Measurements from ENCODE around the gene GRIPAP1. TPM values are rescaled to one million over a fixed set of nuclear protein-coding genes. Genes with fewer than 3 reads are reported as not detected.

The GRIPAP1 gene
- total RNA-seq, 2 donors from 2014 or later: 22.8 to 42.5 TPM

DNA sequence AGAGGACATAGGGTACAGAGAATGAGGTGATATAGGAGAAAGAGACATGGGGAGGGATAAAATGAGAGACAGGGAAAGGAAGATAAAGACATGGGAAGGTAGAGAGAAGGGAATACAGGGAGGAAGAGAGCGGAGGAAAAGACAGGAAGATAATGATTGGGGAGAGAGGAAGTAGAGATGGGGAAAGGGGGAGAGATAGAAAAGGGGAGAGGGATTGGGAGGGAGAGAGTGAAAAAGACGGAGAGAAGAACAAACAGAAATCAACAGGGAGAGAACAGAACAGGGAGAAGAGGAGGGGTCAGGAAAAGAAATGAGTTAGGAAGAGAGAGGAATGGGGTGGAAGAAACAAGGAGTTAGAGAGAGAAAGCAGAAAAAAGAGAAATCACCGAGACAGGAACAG is 4.6 kb downstream of the GRIPAP1 start:
- Histone ChIP-seq H3K4me3 (no peak overlapping the region), H3K27me3 (no peaks in the 10 kb centered on the region), H3K9me3 (no peaks in the 10 kb centered on the region), H3K27ac (no peak overlapping the region), H3K36me3 (replicated peaks in 1 of 2; ENCODE audit: insufficient read depth in 1 of 2, low read depth in 2 of 2) (peaks cover 0 to 2% of the 10 kb centered on the region in 2 donors), H3K4me1 (peaks cover 10% of the 10 kb centered on the region)
- DNase-seq (no peak), ATAC-seq (no peak)
- intact Hi-C loops (cut with DNase I): no loop called here
- no peak for TF ChIP-seq POLR2A (IDR thresholded peaks at IDR 0.05)
- TF ChIP-seq, protein P1, sequence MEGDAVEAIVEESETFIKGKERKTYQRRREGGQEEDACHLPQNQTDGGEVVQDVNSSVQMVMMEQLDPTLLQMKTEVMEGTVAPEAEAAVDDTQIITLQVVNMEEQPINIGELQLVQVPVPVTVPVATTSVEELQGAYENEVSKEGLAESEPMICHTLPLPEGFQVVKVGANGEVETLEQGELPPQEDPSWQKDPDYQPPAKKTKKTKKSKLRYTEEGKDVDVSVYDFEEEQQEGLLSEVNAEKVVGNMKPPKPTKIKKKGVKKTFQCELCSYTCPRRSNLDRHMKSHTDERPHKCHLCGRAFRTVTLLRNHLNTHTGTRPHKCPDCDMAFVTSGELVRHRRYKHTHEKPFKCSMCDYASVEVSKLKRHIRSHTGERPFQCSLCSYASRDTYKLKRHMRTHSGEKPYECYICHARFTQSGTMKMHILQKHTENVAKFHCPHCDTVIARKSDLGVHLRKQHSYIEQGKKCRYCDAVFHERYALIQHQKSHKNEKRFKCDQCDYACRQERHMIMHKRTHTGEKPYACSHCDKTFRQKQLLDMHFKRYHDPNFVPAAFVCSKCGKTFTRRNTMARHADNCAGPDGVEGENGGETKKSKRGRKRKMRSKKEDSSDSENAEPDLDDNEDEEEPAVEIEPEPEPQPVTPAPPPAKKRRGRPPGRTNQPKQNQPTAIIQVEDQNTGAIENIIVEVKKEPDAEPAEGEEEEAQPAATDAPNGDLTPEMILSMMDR (IDR thresholded peaks at IDR 0.05): no peak
- 92 to 98% methylated on average over 2 to 3 of the region's 3 CpGs for WGBS, 2 donors

DNA sequence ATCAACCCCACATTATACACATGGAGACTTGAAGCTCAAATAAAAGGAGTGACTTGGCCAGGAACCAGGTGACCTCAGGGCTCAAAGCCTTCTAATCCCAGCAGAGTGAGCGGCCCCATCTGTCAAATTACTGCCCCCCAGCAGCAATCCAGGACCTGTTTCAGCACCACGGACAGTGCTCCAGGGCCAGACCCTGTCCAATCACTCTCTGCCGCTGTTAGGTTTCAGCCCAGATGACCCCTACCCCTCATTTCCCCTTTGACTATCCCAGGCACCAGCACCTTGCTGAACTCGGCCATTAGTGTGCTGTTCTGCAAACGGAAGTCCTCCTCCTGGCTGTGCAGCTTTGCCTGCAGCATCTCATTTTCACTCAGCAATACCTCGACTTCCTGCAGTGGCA is 5.1 kb downstream of the GRIPAP1 start:
- Histone ChIP-seq H3K36me3 (replicated peaks in 1 of 2; ENCODE audit: insufficient read depth in 1 of 2, low read depth in 2 of 2) (peaks cover 0 to 2% of the 10 kb centered on the region in 2 donors), H3K9me3 (no peaks in the 10 kb centered on the region), H3K4me1 (peaks cover 10% of the 10 kb centered on the region), H3K27ac (no peak overlapping the region), H3K4me3 (no peak overlapping the region), H3K27me3 (no peaks in the 10 kb centered on the region)
- TF ChIP-seq, protein P1 (IDR thresholded peaks at IDR 0.05): no peak
- no peak for TF ChIP-seq POLR2A (IDR thresholded peaks at IDR 0.05)
- intact Hi-C loops (cut with DNase I): no loop called here
- DNase-seq (no peak), ATAC-seq (no peak)
- 80% methylated on average over 6 of the region's 6 CpGs; no CpG with 5 or more reads in 1 of the 2 donors for WGBS, 2 donors

DNA sequence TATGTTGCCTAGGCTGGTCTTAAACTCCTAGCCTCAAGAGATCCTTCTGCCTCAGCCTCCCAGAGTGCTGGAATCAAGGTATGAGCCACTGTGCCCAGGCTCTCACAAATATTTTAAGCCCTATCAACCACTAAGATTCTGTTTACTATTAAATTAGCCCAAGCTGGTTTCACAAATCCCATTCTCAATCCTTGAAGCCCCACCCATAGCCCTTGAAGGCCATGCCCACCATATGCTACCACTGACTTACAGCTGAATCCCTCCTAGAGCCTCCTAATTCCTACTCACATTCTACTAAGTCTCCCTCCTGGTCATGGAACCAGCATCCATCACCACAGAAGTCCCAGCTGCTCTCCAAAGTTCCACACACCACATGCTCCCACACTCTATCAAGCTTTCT is 9.7 kb downstream of the GRIPAP1 start:
- intact Hi-C loops (cut with DNase I): no loop called here
- ATAC-seq: no peak
- H3K4me3 ChIP-seq: no peak overlapping the region
- no peaks in the 10 kb centered on the region for H3K9me3 ChIP-seq
- H3K36me3 ChIP-seq (replicated peaks in 1 of 2; ENCODE audit: insufficient read depth in 1 of 2, low read depth in 2 of 2): peaks cover 0 to 2% of the 10 kb centered on the region in 2 donors
- H3K4me1 ChIP-seq: no peaks in the 10 kb centered on the region
- no peak for DNase-seq
- no peaks in the 10 kb centered on the region for H3K27me3 ChIP-seq
- no peak for TF ChIP-seq POLR2A (IDR thresholded peaks at IDR 0.05)
- TF ChIP-seq, protein P1 (IDR thresholded peaks at IDR 0.05): no peak
- H3K27ac ChIP-seq: no peak overlapping the region

DNA sequence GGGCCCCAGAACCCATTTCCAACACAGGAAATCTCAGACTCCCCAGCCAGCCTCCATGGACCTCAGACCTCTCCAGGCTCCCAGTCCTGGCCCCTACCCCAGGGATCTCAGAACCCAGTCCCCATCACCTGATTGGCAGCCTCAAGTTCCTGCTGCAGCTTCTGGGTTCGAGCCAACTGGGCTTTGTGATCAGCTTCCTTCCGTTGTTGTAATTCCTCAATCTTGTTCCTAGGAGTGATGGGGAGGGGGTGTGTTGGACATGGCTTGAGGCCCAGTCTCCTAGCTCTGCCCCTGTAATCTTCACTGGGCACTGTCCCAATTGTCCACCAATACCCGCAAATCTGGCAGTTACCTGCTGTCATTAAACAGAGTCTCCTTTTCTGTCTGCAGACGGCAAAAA is 12.6 kb downstream of the GRIPAP1 start:
- no peak for TF ChIP-seq POLR2A (IDR thresholded peaks at IDR 0.05)
- TF ChIP-seq, protein P1 (IDR thresholded peaks at IDR 0.05): no peak

DNA sequence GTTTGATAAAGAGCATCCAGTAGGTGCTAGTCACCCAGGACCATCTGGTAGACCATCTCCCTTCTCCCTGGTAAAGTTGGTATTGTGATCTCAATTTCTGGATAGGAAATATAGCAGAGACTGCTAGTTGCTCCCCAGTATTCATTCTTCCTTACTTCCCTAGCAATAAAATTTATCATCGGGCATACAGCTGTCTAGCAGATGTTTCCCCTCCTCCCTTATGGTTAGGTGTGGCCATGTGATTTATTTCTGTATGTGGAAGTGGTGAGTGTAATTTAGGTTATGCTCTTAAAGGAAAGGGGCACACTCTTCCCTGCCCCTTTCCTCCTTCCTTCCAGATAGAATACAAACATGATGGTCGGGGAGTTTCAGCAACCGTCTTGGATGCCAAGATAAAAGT is 18.2 kb downstream of the GRIPAP1 start:
- 61 to 100% methylated on average over 2 of the region's 3 CpGs for WGBS, 2 donors
- DNase-seq: no peak
- Histone ChIP-seq H3K27me3 (no peaks in the 10 kb centered on the region), H3K36me3 (replicated peaks in 1 of 2; ENCODE audit: insufficient read depth in 1 of 2, low read depth in 2 of 2) (peaks cover 0 to 4% of the 10 kb centered on the region in 2 donors), H3K9me3 (no peaks in the 10 kb centered on the region), H3K4me1 (no peaks in the 10 kb centered on the region), H3K4me3 (no peak overlapping the region), H3K27ac (no peak overlapping the region)
- intact Hi-C loops (cut with DNase I): no loop called here
- TF ChIP-seq POLR2A (IDR thresholded peaks at IDR 0.05): no peak
- TF ChIP-seq, protein P1 (IDR thresholded peaks at IDR 0.05): no peak
- ATAC-seq: no peak

More for the DNA sequence above, 12.6 kb downstream of the GRIPAP1 start:
- 62 to 83% methylated on average over 2 to 4 of the region's 4 CpGs for WGBS, 2 donors
- peaks cover 0 to 2% of the 10 kb centered on the region in 2 donors for H3K36me3 ChIP-seq (replicated peaks in 1 of 2; ENCODE audit: insufficient read depth in 1 of 2, low read depth in 2 of 2)
- H3K27ac ChIP-seq: no peak overlapping the region
- H3K4me1 ChIP-seq: no peaks in the 10 kb centered on the region
- DNase-seq: no peak
- H3K9me3 ChIP-seq: no peaks in the 10 kb centered on the region
- H3K27me3 ChIP-seq: no peaks in the 10 kb centered on the region
- intact Hi-C loops (cut with DNase I): no loop called here
- no peak for ATAC-seq
- no peak overlapping the region for H3K4me3 ChIP-seq

All from body of pancreas (tissue), 4 donors.